ENCODE measurements around the gene NABP2.
"Not testable (repeated sequence)": the region's sequence is repeated elsewhere in the genome, so short reads cannot be mapped to it uniquely, and the experiment has no call there.

The NABP2 gene

GRCh38 chr12:56247923-56248322, 23.8 kb downstream of the NABP2 start:
- no peak for DNase-seq (ENCODE audit: low spot score)

- no peak for DNase-seq (ENCODE audit: low spot score)
These were observed 24.6 kb downstream of the NABP2 start for GRCh38 chr12:56248711-56249110.

DNA sequence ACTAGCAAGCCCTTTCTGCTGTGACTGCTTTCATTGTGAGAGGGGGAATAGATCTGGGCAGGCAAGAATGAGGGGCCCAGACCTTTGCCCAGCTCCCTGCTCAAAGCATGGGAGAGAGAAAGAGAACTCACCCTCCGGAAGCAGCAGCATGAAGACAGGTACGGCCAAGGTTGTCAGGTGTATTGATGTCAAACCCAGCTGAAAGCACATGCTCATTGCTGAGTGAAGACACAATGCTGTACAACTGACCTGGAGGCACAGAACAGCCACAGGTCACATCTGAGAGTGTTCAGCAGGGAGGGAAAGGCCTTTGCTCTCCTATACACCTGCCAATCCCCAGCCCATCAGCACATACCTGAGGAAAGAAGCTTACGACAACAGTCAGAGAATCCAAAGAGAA, 28.5 kb downstream of the NABP2 start:
- DNase-seq (ENCODE audit: low spot score) = no peak

GRCh38 chr12:56253091-56253490, 28.9 kb downstream of the NABP2 start:
- DNase-seq (ENCODE audit: low spot score) = no peak

DNA sequence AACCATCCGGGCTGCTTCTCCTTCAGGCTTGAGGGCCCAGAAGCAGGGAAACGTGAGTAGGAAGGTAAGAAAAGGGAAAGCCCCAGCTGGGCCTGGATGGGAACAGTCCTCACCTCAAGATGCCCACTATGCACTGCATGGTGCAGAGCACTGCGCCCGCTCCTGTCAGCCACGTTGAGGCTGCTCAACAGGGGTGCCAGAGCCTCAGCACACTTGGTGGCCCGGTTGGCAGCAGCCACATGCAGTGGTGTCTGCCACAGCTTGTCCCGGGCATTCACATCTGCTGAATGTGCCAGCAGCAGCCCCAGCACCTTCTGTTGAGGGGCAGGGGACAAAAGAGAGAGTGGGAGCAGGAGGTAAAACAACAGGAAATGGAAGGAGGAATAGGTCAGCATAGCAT, 31.5 kb downstream of the NABP2 start:
- DNase-seq (ENCODE audit: low spot score) = no peak

DNA sequence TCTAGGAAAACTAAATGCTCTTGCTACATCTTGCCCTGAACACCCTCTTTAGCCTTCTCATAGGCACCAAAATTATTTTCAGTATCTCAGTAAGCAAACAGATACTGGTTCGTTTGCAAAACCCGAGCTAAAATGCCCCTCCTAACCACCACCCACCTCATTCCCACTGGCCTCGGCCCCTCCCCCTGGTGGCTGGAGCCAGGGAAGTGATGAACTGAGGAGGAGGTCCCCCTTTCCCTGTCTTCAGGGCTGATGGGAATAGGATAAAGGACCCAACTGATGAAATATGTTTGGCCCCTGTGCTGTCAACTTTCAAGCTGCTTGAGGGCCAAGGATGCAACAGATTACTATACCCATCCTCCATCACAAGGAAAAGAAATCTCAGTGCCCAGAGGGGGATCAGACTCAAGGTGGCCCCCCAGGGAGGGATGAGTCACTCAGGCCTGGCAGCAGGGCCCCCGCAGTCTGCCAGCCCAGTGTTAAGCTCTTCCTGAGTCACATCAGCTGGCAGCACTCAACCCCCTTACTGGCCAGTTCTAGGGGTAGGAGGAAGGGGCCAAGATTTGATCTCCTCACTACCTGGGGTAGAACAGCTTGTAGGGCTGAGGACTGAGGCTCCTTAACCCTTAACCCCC, 32.3 kb downstream of the NABP2 start:
- DNase-seq (ENCODE audit: low spot score) = peak; percentile 72

GRCh38 chr12:56257071-56257470, 32.9 kb downstream of the NABP2 start:
- no peak for DNase-seq (ENCODE audit: low spot score)

- peak; percentile 43 for DNase-seq (ENCODE audit: low spot score)
These were observed 33.4 kb downstream of the NABP2 start for GRCh38 chr12:56257491-56258067.

DNA sequence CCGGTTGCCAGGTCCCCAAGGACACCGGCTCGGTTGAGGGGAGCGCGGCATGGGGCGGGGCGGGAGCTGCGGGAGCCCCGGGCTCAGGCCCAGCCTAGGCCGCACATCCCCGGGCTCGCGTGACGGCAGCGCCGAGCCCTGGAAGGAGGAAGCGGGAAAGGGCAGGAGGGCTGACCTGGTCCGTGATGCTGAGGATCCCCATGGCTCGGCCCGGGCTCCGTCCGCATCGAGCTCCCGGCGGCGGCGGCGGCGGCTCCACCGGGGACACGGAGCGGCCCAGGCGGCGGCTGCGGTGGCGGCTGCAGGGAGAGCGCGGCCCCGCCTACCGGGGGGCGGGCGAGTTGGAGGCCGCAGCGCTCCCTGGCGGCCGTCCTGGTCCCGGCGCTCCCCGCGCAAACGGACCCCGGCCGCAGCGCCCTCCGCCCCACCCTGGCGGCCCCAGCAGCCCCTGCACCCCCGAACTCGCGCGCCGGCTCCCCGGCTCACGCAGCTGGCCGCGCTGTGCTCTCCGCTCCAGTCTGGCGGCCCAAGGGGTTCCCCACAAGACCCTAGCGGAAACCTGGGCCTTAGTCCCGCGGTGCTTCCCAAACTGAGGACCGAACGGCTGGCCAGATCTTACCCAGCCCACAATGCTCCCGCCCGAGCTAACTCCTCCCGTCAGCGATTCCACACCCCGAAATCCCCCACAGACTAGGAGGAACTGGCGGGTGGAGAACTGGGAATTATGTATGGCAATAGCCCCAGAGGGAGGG, 34.1 kb downstream of the NABP2 start, which contains the start of gene ANKRD52:
TSS of gene ANKRD52 (minus strand) at position 317 of the 752 bp plus-strand sequence. CDS start at position 202, 115 bp downstream.
- DNase-seq (ENCODE audit: low spot score) = peak; percentile 76

DNA sequence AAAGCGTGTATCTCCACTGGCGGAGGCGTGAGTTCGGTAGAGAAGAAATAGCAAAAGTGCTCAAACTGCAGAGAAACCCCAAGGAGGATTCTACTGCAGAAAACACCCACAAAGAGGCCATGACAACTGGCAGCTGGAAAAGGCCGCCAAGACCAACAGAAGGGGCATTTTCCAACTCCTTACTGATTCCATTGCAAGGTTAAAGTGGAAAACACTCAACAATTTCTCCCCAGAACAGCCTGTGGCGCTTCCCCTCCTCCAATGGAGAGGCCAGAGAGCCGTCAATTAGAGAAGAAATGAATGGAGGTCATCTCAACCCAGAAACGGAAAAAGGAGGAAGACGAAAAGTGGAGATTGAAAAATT, 34.7 kb downstream of the NABP2 start:
- DNase-seq (ENCODE audit: low spot score) = no peak

- no peak for DNase-seq (ENCODE audit: low spot score)
These were observed 36.2 kb downstream of the NABP2 start for GRCh38 chr12:56260380-56260779.

DNA sequence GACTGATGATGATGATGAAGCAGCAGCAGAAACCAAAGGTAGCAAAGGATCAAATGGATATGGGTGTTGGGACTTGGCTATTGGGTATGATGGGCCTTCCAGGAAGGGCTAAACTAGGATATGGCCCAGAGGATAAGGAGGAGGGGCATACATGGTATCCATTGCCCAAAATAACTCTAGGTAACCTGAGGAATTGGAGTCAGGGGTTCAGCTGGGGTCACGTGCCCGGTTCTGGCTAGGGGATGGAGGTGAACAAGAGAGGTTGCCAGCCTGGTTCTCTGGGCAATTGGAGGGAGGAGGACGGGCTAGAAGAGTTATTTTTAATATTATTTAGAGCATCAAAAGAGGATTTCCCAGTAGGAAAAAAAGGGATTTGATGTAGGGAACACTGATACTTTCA, 36.8 kb downstream of the NABP2 start:
- DNase-seq (ENCODE audit: low spot score) = no peak

DNA sequence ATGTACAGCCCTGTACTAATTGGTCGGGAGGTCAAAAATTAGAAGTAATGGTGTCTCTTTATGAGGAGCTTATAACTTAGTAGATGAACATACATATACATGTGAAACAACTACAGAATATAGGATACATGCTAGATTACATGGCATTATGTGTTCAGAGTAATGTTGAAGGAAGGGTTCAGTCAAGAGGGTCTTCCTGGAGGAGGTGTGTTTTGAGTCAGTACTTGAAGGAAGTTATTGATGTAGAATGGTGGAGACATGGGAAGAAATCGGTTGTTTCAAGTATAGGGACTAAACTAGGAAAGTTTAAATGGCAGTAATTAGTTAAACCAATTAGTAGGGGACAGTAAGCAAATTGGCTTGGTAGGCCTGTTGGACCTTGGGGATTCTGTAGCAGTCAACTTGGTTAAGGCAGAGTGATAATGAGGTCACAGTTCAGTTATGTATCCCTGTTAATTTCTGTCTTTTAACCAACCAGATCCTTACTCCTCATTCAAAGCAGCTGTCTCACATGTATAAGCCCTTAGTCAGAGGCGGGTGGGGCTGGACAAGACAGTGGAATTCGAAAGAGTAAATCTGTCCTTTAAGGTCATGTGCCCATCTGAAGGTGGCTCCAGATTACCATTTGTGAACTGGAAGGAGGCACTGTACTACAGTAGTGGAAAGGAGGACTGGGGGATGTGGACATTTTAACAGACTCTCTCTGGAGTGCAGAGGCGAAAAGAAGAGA, 37.5 kb downstream of the NABP2 start:
- peak; percentile 95 for DNase-seq (ENCODE audit: low spot score)

GRCh38 chr12:56262955-56263354, 38.8 kb downstream of the NABP2 start:
- DNase-seq (ENCODE audit: low spot score) = not testable (repeated sequence)

GRCh38 chr12:56266068-56266692, 42.0 kb downstream of the NABP2 start:
- DNase-seq (ENCODE audit: low spot score) = not testable (repeated sequence)

DNA sequence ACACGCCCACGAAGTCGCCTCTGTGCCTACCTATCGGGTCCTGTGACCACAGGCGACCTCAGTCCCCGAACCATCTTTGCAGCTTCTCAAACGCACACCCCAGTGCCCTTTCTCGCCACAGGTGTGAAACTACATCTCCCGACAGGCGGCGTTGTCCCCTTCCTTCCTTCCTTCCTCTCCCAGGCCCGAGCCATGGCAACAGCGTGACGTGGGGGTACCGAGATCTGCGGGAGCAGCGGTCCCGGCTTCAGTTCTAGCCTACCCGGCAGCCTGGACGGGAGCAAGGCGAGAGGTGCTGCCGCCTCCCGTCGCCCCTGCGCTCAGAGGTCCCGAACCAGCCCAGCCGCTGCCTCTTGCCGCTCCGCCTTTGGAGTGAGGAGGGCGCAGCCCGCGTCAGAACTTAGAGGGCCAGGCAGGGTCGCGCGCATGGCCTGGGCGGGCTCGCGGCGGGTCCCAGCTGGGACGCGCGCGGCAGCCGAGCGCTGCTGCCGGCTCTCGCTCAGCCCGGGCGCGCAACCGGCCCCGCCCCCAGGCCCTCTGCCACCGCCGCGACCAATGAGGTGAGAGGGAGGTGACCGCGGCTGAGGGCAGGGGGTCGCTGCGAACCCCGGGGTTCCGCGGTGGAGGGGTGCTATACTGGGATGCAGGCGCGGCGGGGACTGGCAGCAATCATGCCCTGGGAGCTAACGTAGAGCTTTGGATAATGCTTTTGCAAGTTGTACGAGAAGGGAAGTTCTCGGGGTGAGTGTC, 42.7 kb downstream of the NABP2 start, which contains the start of gene COQ10A:
TSS of gene COQ10A (plus strand) at position 250 of the 750 bp plus-strand sequence. CDS start at position 427, 177 bp downstream.
- DNase-seq (ENCODE audit: low spot score) = peak; percentile 89

GRCh38 chr12:56267443-56268071, 43.4 kb downstream of the NABP2 start:
- DNase-seq (ENCODE audit: low spot score) = no peak

DNA sequence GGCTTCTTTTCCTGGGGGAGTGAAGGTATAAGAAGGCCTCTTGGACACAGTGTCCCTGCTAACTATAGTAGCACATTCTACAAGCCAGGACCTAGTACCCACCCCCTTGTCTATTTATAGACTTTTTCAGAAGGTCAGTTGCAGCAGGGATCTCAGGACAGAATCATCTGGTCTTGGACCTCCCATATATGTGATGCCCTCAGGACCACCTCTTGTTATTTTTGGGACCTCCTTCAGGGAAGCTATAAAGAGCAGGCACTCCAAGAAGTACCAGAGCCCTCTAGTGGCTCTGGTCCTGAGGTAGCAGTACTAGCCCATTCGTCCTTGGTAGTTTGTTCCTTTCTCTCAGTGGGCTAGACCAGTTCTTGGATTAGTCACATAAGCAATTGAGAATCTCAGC, 46.9 kb downstream of the NABP2 start:
- DNase-seq (ENCODE audit: low spot score) = peak; percentile 29

DNA sequence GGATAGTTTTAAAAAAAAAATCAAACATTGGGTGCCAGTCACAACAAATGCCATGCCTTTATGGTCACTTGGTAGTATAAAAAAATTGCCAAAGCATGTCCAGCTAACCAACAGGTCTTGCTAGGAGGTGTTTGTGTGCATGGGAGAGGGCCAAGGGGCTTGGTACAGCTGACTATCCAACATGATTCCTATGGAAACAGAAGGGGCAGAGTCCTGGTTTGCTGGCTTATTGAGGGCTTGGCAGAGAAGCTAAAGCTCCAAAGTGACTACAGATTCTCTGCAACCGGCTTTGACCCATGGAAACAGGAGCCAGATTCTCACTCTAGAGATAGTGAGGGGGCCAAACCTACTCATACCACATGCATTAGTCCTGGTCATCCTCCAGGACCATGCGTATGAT, 48.3 kb downstream of the NABP2 start:
- not testable (repeated sequence) for DNase-seq (ENCODE audit: low spot score)

GRCh38 chr12:56274299-56274698, 50.2 kb downstream of the NABP2 start:
- DNase-seq (ENCODE audit: low spot score) = no peak

DNA sequence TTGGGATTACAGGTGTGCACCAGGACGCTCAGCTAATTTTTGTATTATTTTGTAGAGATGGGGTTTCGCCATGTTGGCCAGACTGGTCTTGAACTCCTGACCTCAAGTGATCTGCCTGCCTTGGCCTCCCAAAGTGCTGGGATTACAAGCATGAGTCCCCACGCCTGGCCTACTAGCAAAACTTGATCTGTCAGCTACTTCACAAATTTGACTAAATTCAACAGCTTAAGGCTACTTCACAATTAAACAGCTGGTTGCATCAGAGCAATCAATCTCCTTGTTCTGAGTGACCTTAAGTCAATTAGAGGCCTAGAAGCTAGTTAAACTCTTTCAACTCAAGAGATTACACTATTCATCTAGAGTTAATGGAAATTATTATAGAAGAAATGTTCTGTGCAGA, 54.8 kb downstream of the NABP2 start:
- DNase-seq (ENCODE audit: low spot score) = no peak

All from kidney tubule cell (primary cell).